Keratinocyte (primary cell): Measurements from ENCODE around the gene SURF6.

Source experiments
- CTCF ChIP-seq, 3 experiments: IDR thresholded peaks in 1 of 3; conservative IDR thresholded peaks in 1 of 3; optimal IDR thresholded peaks in 1 of 3; 2 replicates in 2 of 3; 3 replicates in 1 of 3; pipeline versions ENCODE3 to v1.5.1; 2011; ENCODE audit warnings: low read length in 3 of 3, mild to moderate bottlenecking in 3 of 3, moderate library complexity in 2 of 3, control low read depth in 1 of 3, inconsistent platforms in 1 of 3; ENCODE audit not compliant: insufficient read depth in 2 of 3; ENCODE audit errors: extremely low read depth in 1 of 3
- EZH2 ChIP-seq: IDR thresholded peaks from one replicate; pipeline ENCODE4 v1.6.1; 2012; ENCODE audit warnings: inconsistent platforms, mild to moderate bottlenecking, low read length, moderate library complexity

- TF ChIP-seq CTCF (optimal IDR thresholded peaks at IDR 0.05 in 1 of 3, IDR thresholded peaks at IDR 0.05 in 1 of 3, conservative IDR thresholded peaks at IDR 0.05 in 1 of 3; ENCODE audit: extremely low read depth in 1 of 3, insufficient read depth in 2 of 3, low read length in 3 of 3) = no peak
- TF ChIP-seq EZH2 = no peak
Measured at GRCh38 chr9:133347515-133347984, 11.6 kb upstream of the SURF6 start.
